Body of pancreas (tissue), 4 donors: ENCODE measurements around the gene CTSE. TPM values are rescaled to one million over a fixed set of nuclear protein-coding genes. Genes with fewer than 3 reads are reported as not detected.

Experiments
- ATAC-seq: fragments of 150-250 bp; one replicate; pipeline ENCODE4 v1.9.1; 2016
- DNase-seq, 4 donors: peaks; one replicate each; pipeline ENCODE4 v3.0.0-alpha.2; 2019
- H3K27ac ChIP-seq, 4 donors: fragments of 200-600 bp; sonication (generic); 1 replicate in 3 of 4; 2 replicates in 1 of 4; pipeline versions ENCODE4 v1.5.1 to v1.6.1; 2016 to 2019; ENCODE audit warnings: mild to moderate bottlenecking in 1 of 4, mixed read lengths in 1 of 4, moderate library complexity in 1 of 4
- H3K27me3 ChIP-seq, 2 donors: fragments of 200-600 bp; sonication (generic); one replicate each; pipeline ENCODE4 v1.6.0; 2016; ENCODE audit warnings: mild to moderate bottlenecking in 1 of 2
- H3K36me3 ChIP-seq, 2 donors: fragments of 200-600 bp; sonication (generic); replicated peaks in 1 of 2; 2 replicates each; pipeline ENCODE4 v1.5.1; 2016; ENCODE audit warnings: low read depth in 2 of 2; ENCODE audit not compliant: insufficient read depth in 1 of 2
- H3K4me1 ChIP-seq: fragments of 200-600 bp; sonication (generic); one replicate; pipeline ENCODE4 v1.6.0; 2016
- H3K4me3 ChIP-seq, 2 donors: fragments of 200-600 bp; sonication (generic); 1 replicate in 1 of 2; 2 replicates in 1 of 2; pipeline ENCODE4 v1.5.1; 2016 to 2019
- H3K9me3 ChIP-seq, 3 donors: fragments of 200-600 bp; sonication (generic); 1 replicate in 2 of 3; 2 replicates in 1 of 3; pipeline ENCODE4 v1.5.1; 2016
- CTCF ChIP-seq, 7 experiments: fragments of 450-650 bp in 4 of 7; fragments of 200-600 bp in 3 of 7; sonication (generic) in 3 of 7; IDR thresholded peaks; one replicate each; pipeline ENCODE4 v1.5.1; 2016 to 2019; ENCODE audit warnings: antibody characterized with exemption in 7 of 7
- POLR2A ChIP-seq, 3 donors: fragments of 450-650 bp; IDR thresholded peaks; one replicate each; pipeline ENCODE4 v1.6.1; 2016; ENCODE audit warnings: antibody characterized with exemption in 3 of 3, mild to moderate bottlenecking in 2 of 3
- WGBS, 2 donors: methylation state at CpG; one replicate each; pipeline ENCODE4 v1.1.5; 2017; 5-methylcytosine and 5-hydroxymethylcytosine counted together
- intact Hi-C: fragments of 100-400 bp; cut with DNase I; formaldehyde crosslinking; loops from one replicate; pipeline ENCODE4 v1.15.1; 2023
- total RNA-seq, 2 donors: library from RNA; depleted of rRNA; stranded (reverse); fragments of >200 nt; gene quantifications; one replicate each; pipeline ENCODE4 v1.1.0, GENCODE V29; 2016

CTSE gene
- total RNA-seq, 2 donors from 2014 or later: 4.9 to 28.3 TPM

GRCh38 chr1:205978676-205979075, 45.0 kb downstream of the CTSE start:
- TF ChIP-seq POLR2A (IDR thresholded peaks at IDR 0.05): no peak
- TF ChIP-seq CTCF (IDR thresholded peaks at IDR 0.05): no peak
- 74 to 78% methylated on average over 6 of the region's 7 CpGs for WGBS, 2 donors
- Histone ChIP-seq H3K27me3 (no peaks in the 10 kb centered on the region), H3K36me3 (no peaks in the 10 kb centered on the region), H3K4me1 (peaks cover 20% of the 10 kb centered on the region), H3K27ac (no peak overlapping the region), H3K4me3 (no peak overlapping the region), H3K9me3 (no peaks in the 10 kb centered on the region)
- ATAC-seq: no peak
- intact Hi-C loops: loop anchor here (5.0 to 10.0 kb wide), 3 partner anchors 56 to 314 kb away; no protein-coding TSS in a partner anchor
- DNase-seq: no peak

- Histone ChIP-seq H3K4me1 (peaks cover 11% of the 10 kb centered on the region), H3K27ac (no peak overlapping the region), H3K9me3 (no peaks in the 10 kb centered on the region), H3K27me3 (no peaks in the 10 kb centered on the region), H3K4me3 (no peak overlapping the region), H3K36me3 (no peaks in the 10 kb centered on the region)
- peak; percentile 75 to 76 (median 76) for DNase-seq
- intact Hi-C loops: loop anchor here (5.0 to 10.0 kb wide), 3 partner anchors 55 to 313 kb away; no protein-coding TSS in a partner anchor
- peak; percentile 85 for ATAC-seq
- peak; percentile 90 to 96 (median 94) for TF ChIP-seq CTCF (IDR thresholded peaks at IDR 0.05)
- TF ChIP-seq POLR2A (IDR thresholded peaks at IDR 0.05): no peak
- 77 to 94% methylated on average over 2 of the region's 2 CpGs for WGBS, 2 donors
Measured at GRCh38 chr1:205977402-205978014, 46.2 kb downstream of the CTSE start.

GRCh38 chr1:205976708-205977401, 46.8 kb downstream of the CTSE start:
- WGBS, 2 donors: 37 to 42% methylated on average over 8 of the region's 8 CpGs
- DNase-seq: peak in 3 of 4 donors; percentile 46 to 56 (median 46)
- Histone ChIP-seq H3K36me3 (no peaks in the 10 kb centered on the region), H3K4me3 (no peak overlapping the region), H3K27ac (peak overlapping the region in 2 of 4 donors; percentile 7 to 40), H3K27me3 (no peaks in the 10 kb centered on the region), H3K4me1 (peaks cover 11% of the 10 kb centered on the region), H3K9me3 (no peaks in the 10 kb centered on the region)
- TF ChIP-seq CTCF (IDR thresholded peaks at IDR 0.05) (no peak), POLR2A (IDR thresholded peaks at IDR 0.05) (no peak)
- peak; percentile 52 for ATAC-seq
- intact Hi-C loops: loop anchor here (5.0 to 10.0 kb wide), 3 partner anchors 55 to 312 kb away; no protein-coding TSS in a partner anchor

- H3K27me3 ChIP-seq: no peaks in the 10 kb centered on the region
- no peak overlapping the region for H3K27ac ChIP-seq
- H3K9me3 ChIP-seq: no peaks in the 10 kb centered on the region
- peaks cover 15% of the 10 kb centered on the region for H3K4me1 ChIP-seq
- intact Hi-C loops: loop anchor here (5.0 to 10.0 kb wide), 3 partner anchors 54 to 311 kb away; no protein-coding TSS in a partner anchor
- no peak overlapping the region for H3K4me3 ChIP-seq
- H3K36me3 ChIP-seq: no peaks in the 10 kb centered on the region
- WGBS, 2 donors: 76 to 87% methylated on average over 4 of the region's 4 CpGs
- ATAC-seq: no peak
- TF ChIP-seq CTCF (IDR thresholded peaks at IDR 0.05): no peak
- TF ChIP-seq POLR2A (IDR thresholded peaks at IDR 0.05): no peak
- DNase-seq: no peak
Measured at GRCh38 chr1:205976036-205976435, 47.7 kb downstream of the CTSE start.
